Keratinocyte (primary cell): ENCODE data around the gene ARID5B.

Experiments used
- EZH2 ChIP-seq: IDR thresholded peaks from one replicate; pipeline ENCODE4 v1.6.1; 2012; ENCODE audit warnings: inconsistent platforms, mild to moderate bottlenecking, low read length, moderate library complexity
- TF ChIP-seq, protein P1 (sequence below), 3 experiments: IDR thresholded peaks in 1 of 3; conservative IDR thresholded peaks in 1 of 3; optimal IDR thresholded peaks in 1 of 3; 2 replicates in 2 of 3; 3 replicates in 1 of 3; pipeline versions ENCODE3 to v1.5.1; 2011; ENCODE audit warnings: low read length in 3 of 3, mild to moderate bottlenecking in 3 of 3, moderate library complexity in 2 of 3, control low read depth in 1 of 3, inconsistent platforms in 1 of 3; ENCODE audit not compliant: insufficient read depth in 2 of 3; ENCODE audit errors: extremely low read depth in 1 of 3

DNA sequence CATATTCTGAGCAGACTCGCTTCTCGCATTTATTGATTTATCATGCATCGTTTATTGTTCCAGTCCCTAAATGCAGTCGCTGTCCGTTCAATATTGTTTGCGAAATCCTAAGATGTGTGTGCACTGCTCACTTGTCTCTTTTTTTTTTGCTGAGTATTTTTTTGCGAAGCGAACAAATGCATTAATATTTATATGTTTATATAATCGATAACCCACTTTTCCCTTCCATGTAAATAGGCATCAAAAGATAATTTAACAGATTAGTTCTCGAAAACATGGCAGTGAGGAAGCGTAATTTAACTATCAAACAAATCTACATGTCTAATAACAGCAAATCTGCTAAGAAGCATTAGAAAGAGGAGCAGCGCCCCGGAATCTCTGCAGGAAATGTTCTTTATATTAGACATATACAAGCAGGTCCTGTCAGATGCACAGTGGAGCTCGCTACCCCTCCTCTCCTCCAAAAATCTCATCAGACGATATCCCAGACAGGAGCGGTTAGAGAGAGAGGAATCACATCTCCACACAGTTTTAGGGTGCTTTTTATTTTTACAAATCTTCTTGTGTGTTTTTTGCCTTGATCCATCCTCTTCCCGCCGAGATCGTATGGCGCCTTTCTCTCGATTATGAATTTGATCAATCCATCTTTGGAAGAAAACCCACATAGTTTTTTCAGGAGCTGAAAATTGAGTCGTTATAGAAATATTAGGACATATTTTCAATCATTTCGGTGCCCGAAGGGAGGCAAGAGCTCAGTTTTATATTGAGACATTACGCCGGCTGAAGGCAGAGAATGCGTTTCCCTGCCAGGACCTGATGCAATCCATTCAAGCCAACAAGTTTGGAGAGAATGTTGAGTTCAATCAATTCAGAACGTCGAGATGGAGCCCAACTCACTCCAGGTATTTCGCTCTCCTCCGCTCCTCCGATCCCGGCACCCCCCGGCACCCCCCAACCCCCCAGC lies at the start of gene ARID5B:
- TF ChIP-seq, protein P1, sequence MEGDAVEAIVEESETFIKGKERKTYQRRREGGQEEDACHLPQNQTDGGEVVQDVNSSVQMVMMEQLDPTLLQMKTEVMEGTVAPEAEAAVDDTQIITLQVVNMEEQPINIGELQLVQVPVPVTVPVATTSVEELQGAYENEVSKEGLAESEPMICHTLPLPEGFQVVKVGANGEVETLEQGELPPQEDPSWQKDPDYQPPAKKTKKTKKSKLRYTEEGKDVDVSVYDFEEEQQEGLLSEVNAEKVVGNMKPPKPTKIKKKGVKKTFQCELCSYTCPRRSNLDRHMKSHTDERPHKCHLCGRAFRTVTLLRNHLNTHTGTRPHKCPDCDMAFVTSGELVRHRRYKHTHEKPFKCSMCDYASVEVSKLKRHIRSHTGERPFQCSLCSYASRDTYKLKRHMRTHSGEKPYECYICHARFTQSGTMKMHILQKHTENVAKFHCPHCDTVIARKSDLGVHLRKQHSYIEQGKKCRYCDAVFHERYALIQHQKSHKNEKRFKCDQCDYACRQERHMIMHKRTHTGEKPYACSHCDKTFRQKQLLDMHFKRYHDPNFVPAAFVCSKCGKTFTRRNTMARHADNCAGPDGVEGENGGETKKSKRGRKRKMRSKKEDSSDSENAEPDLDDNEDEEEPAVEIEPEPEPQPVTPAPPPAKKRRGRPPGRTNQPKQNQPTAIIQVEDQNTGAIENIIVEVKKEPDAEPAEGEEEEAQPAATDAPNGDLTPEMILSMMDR (optimal IDR thresholded peaks at IDR 0.05 in 1 of 3, IDR thresholded peaks at IDR 0.05 in 1 of 3, conservative IDR thresholded peaks at IDR 0.05 in 1 of 3; ENCODE audit: extremely low read depth in 1 of 3, insufficient read depth in 2 of 3, low read length in 3 of 3), result no peak
- no peak for TF ChIP-seq EZH2
